ENCODE measurements around the gene UBE2G1.
"Not testable (repeated sequence)": the region's sequence is repeated elsewhere in the genome, so short reads cannot be mapped to it uniquely, and the experiment has no call there.

UBE2G1 gene

DNA sequence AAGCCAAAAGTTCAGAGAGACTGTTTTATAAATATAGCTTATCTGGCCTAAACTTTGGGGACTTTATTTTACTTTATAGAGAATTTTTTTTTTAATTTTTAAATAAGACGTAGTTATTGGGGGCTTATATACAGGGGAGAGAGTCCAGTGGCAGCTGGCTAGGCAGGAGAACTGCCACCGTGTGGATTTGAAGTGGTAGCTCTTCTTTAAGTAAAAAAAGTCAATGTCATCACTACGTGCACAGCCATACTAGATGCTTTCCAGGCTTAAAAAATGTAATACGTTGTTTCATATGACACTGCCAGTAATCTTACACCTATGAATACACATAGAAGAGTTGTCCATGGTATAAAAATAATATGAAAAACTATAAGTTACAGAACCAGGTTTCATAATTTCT lies 70.8 kb downstream of the UBE2G1 start:
- no peak for DNase-seq

DNA sequence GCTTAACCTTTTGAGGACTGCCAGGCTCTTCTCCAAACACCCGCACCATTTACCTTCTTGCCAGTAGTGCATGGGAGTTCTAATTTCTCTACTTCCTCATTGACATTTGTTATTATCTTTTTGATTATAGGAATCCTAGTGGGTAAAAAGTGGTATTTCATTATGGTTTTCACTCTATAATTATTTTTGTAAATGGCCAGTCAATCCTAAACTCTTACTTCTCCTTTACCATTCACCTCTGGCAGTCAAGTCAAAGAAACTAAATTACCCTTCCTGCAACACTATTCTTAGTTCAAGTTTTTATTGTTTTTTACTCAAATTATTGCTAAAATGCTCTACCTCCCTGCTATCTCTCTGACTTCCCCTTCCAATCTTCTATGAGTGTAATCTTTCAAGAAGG lies 72.9 kb downstream of the UBE2G1 start:
- no peak for DNase-seq

DNA sequence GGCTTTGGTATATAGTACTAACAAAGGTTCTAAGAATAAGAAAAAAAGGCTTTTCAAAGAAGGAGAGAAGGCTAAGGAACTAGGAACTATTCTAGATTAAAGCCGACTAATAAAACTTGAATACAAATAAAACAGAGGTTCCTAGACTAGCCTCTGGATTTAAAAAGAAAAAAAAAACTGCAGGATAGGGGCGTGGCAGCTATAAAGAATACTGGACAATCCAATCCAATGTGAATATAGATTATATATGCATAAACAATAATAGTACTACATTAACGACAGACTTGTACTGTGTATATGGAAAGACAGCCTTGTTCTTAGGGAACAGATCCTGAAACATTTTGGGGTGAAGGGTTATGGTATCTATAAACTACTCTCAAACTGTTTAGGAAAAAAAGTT lies 78.8 kb downstream of the UBE2G1 start:
- no peak for DNase-seq

DNA sequence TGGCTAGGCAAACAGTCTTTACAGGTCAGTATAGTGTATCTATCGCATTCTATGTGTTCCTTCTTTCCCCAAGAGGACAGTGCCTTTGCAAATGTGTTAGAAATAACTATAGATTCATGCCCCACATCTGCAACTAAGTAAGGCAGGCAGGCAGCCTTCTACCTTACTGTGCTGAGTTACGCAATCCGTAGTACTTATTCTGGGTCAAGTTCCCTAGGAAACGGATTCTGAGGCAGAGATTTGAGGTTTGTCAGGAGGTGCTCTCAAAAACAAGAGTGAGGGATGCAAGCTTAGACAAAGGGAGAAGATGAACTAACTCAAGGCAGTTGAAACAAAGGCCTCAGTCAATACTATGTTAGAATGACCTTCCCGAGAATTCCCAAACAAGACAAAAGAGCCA lies 90.0 kb downstream of the UBE2G1 start:
- no peak for DNase-seq

DNA sequence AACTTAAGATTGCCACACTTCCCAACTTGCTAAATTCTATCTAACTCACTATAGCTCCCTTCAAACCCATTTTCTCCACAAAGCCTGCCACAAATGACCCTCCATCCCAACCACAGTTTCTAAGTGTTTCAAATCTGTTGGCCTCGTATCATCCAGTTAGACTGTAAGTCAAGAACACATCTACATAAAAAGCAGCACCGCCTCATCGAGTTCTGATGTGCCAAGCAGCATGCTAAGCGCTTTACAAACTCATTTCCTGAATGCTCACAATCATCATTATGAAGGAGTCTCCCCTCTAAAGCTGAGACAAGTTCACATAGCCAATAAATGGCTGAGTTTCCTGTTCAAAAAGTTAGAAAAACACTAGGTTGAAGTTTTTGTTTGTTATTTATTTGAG lies 93.5 kb downstream of the UBE2G1 start:
- no peak for DNase-seq

DNA sequence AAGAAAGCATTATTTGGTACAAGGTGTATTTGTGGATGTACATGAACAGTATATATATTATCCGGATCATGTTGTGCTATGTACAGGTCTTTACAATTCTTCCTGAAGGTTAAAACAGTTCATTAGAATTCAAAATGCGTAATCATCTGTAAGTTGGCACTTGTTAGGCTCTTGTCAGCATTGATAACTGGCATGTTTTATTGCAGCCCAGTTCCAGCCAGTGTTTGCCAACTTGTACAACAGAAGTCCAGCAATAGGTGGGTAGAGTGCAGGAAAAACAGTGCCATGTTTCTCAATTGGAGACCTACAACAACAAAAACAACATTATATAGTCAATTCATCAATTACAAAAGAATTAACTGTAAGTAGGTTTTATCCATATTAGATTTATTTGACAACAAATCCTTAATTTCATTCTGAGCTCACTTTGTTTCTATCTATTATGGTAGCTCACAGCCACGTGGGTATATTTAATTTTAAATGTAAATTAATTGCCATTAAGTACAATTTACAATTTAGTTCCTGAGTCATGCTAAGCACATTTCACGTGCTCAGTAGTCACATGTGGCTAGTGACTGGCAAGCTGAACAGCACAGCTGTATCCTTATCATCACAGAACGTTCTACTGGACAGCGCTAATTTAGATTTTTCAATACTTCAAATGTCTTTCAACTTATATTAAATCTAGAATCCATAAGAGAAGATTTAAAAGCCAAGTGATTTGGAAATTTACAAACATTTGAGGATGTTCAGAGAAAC lies 94.1 kb downstream of the UBE2G1 start:
- DNase-seq: no peak

DNA sequence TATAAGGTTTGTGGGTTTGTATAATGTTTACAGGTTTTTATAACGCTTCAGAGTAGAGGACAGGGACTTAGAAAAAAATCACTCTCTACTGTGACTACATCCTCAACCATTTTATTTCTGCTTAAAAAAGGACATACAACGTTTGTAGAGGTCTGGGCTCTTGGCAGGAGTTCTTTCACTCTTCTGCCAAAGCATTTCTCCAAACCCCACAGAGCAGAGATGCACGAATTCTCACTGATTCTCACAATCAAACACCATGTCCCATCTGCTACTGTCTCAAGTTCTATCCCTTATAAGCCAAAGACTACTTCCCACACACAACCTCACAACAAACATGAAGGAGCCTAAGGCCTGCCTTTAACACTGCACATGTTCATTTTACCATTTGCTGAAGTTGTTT lies 95.7 kb downstream of the UBE2G1 start:
- DNase-seq: no peak

DNA sequence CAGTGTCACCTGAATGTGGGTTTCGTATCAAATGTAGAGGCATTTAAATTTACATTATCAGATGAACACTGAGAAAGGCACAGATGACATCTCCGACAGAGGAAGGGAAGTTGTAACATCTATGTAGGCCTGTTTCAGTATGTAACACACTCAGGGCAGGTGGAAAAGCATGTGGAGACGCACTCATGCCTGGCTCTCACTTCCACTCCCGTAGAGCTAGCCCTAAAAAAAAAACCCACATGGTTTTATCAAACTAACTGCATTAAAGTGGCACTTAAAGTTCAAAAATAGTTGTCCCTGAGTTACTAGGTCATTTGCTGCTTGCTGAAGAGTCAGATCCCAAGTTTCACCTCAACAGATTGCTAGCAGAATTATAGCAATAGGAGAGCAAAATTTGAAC lies 96.6 kb downstream of the UBE2G1 start:
- DNase-seq: no peak

DNA sequence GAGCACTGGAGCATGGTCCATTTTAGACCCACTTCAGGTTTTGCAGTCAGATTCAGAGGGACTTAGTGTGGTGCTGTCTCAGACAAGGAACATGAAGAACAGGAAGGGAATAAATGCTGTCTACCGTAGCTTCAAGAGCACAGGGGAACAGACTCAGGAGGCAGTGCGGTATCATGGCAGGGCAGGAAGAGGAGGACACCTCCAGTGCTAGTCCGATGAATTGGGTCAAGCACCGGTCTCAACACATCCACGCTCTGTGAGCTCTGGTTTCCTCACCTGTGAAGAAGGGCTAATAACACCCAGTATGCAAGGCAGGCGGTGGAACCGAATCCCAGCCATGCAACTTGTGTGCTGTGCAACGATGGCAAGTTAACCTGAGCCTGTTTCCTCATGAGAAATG lies 99.1 kb downstream of the UBE2G1 start:
- no peak for DNase-seq

DNA sequence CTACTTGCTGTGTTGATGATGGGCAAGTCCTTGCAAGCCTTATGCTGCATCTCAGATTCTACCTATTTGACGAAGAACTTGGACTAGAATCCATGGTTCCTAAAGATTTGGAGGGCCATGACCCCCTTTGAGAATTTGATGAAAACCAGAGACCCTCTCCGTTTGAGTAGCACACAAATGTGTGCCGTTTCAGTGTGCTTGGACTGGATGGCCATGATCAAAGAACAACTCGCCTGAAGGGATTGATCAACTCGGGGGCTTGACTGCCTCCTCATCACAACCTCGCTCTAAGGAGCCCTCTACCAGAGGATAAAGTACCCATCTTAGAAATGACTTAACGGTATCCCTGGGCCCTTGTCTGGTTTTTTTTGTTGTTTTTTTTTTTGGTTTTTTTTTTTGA lies 99.9 kb downstream of the UBE2G1 start:
- DNase-seq: no peak

DNA sequence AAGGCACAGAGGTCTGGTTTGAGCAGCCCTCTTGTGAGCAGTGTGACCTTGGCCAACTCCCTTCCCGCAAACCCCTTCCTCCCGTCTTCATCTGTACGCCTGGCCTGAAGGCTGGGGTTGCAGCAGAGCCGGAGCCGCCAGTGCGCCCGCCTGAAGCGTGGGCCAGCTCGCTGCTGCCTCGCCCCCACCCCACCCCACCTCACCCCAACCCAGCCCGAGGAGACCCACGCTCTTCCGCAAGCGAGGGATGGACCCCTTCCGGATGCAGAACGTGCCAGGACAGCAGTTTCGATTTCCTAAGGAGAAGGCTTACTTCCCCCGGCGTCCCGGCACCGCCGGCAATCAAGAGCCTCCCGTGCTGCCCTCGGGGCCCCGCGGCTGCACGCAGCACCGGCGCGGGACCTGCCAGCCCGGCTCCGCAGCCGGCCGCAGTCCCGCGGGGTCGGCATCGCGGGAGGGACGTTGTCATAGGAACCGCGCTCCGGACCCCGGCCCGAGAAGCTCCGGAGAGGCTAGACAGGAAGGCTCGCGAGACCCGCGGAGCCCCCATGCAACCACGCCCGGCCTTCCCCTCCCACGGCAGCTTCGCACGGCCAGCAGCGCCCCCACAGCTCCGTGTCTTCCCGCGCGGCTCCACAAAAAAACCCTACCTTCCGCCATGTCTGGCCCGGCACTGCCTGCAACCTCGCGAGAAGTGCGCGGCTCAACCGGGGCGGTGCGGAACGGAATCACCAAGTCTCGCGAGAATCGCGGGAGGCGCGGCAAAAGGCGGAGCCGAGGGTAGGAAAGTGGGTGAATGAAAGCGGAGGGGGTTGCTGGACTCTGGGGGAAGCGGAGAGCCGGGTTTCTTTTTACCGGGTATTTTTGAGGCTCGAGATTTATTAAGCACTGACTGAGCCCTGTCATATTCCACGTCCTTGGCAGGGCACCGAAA lies 102.9 kb downstream of the UBE2G1 start, which contains the start of gene ANKFY1:
Gene ANKFY1 (minus strand): TSS at position 698 of the 934 bp plus-strand sequence. CDS start 38 bp downstream, at position 660.
- peak; percentile 97 for DNase-seq

DNA sequence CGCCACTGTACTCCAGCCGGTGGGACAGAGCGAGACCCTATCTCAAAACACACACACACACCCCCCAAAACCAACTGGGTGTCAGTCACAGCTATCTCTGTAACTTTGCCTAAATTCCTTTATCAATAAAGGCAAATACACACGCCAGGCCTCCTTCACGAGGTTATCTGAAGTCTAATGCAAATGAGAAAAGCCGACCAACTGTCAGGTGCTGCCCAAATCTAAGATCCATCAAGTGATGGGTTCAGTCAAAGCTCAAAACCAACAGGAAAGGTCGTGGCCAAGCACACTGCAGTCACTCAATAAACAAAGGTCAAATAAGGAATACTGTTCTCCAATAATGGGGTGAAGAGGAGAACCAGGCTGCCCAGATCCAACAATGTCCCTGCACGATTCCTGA lies 103.8 kb downstream of the UBE2G1 start:
- DNase-seq: no peak

DNA sequence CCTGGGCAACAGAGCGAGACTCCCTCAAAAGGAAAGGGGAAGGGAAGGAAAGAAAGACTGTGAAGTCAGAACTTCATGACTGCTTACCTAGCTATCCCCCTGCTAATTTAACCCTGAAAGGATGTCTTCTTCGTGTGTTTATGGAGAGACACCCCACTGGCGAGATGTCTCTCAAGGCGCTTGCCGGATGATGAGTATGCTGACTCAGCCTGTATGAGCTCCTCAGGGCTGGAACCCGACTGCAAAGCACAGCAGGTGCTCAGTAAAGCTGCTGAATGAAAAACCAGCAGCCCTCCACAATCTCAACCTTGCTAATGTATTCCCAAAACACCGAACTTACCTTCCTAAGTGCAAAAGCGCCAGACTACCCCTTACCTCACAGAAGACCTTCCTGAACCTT lies 105.0 kb downstream of the UBE2G1 start:
- no peak for DNase-seq

DNA sequence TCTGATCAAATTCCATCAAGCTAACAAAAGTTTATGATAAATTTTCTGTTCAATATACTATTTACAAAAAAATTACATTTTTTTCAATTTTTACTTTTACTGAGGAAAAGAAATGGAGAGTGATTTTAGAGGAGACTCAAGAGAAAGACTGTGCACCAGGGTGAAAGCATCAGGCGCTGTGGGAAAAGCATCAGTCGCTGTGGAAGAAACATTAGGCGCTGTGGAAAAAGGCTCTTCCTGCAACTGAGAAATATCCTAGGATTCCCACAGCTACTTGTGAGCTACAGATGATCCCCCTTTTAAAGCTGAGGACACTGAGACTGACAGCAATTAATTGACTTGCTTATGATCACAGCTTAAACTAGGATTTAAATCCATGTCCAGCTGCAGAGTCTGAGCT lies 107.6 kb downstream of the UBE2G1 start:
- DNase-seq: no peak

DNA sequence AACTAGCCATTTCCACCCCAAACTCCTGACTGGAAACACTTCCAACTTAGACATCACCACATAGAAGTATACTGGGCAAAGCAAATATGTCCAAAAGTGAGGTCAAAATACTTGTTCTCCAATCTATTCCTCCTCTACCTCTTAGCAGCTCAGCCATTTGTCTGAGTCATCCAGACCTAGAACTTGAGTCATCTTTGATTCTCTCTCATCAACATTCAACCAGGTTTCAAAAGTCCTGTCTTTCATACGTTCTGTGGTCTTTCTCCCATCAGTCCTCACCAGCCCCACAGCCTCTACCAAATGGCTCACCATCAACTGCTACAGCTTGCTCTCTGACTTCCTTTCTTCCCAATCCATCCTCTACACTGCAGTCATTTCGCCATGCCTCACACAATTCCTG lies 109.5 kb downstream of the UBE2G1 start:
- DNase-seq: no peak

DNA sequence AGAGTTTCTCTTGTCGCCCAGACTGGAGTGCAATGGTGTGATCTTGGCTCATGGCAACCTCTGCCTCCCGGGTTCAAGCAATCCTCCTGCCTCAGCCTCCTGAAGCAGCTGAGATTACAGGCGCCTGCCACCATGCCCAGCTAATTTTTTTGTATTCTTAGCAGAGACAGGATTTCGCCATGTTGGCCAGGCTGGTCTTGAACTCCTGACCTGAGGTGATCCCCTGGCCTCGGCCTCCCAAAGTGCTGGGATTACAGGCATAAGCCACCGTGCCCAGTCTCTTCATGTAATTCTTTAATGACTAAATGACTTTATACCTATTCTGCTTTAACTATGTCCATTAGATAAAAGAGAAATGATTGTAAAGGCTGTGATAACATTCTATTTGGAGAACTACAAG lies 111.2 kb downstream of the UBE2G1 start:
- not testable (repeated sequence) for DNase-seq

DNA sequence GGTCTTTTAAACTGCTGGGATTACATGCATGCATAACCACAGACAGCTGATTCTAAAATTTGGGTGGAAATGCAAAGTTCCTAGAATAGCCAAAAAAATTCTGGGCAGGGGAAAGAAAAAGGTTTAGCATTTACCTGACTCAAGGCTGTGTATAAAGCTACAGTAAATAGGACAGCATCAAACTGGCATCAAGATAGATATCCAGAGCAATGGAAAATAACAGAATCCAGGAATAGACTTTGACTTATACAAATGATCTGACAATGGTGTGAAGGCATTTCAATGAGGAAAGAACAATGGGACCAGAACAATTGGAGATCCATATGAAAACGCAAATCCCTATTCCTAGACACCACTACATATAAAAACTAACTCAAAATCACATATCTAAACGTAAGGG lies 115.6 kb downstream of the UBE2G1 start:
- DNase-seq: no peak

DNA sequence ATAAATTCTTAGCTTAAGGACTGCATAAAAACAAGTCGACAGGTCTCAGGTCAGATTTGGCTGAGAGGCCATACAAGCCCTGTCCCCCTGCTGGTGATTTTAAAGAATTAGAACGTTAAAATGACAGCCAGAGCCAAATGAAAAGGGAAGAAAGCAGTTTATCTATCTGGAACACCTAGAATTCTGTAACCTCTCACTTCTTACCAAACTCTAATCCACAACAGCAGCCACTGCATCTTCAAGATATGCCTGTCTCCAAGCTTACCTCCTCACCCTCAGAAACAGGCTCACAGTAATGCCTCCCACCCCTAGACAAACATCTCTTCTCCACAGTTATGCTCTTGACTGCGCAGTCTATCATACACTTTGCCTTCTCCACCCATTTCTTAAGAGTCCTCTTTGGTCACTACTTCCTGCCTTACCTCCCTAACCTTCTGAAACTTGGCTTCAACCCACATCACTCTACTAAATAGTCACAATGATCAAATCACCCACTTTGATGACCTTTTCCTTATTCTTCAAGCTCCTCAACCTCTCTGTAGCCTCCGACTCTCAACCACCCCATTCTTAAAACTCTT lies 116.9 kb downstream of the UBE2G1 start:
- DNase-seq: no peak

DNA sequence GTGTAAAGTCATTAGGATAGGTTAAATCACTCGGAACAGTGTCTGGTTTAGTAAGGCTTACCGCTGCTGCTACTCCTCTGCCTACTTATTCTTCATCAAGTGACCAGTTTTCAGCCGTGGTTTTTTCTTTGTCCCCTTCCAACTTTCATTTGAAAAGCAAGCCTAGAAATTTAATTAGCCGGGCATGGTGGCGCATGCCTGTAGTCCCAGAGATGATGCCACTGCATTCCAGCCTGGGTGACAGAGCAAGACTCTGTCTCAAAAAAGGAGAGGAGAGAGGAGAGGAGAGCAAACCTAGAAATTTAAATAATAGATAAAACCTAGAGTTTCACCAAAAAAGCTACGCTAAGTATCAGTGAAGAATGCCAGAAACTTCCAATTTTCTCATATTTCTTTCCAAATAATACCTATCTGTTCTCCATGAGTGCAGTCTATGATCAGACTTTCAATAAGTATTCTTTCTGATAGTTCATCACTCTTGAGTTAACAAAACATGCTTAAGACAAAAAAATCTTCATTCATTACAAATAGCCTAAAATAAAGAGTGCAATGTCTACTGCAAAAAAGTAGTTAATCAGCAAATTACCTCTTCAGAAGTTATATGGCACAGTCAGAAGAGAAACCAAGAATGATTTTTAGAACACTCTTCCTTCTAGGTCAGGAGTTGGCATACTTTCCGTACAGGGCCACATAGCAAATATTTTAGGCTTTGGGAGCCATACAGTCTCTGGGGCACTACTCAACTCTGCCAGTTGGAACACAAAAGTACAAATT lies 117.8 kb downstream of the UBE2G1 start:
- no peak for DNase-seq

DNA sequence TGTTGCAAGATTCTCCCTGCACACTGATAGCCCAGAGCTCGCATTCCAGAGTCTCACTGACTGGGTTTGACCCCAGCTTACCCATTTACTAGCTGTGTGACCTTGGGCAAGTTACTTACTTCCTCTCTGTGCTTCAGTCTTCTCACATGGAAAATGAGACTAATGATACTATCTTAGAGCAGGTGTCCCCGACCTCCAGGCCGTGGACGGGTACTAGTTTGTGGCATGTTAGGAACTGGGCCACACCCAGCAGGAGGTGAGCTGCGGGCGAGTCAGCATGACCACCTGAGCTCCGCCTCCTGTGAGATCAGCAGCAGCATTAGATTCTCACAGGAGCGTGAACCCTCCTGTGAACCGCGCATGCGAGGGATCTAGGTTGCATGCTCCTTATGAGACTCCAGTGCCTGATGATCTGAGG lies 118.5 kb downstream of the UBE2G1 start:
- no peak for DNase-seq

DNA sequence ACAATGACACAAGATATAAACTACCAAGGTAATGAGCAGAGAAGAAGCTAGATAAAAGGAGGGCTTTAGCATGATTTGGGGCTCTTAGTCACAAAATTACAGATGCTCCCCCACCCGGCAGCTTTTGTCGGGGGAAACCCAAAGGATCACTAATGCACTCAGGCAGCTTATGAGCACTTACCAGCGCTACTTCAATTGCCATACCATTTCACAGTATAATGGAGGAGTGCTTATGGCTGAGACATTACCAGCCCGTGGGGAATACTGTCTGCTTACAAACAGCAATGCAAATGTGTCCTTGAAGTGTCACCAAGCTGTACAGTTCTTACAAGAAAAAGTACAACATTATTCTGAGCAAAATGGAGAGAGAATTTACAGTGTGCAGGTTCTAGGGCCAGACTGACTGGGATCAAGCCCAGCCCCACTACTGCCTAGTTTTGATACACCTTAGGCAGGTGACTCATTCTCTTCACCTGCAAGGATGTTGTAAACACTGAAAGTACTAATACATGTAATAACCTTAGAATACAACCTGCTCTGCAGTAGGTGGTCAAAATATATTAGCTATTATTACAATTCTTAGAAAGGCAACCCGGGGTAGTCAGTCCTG lies 119.0 kb downstream of the UBE2G1 start:
- DNase-seq: no peak

DNA sequence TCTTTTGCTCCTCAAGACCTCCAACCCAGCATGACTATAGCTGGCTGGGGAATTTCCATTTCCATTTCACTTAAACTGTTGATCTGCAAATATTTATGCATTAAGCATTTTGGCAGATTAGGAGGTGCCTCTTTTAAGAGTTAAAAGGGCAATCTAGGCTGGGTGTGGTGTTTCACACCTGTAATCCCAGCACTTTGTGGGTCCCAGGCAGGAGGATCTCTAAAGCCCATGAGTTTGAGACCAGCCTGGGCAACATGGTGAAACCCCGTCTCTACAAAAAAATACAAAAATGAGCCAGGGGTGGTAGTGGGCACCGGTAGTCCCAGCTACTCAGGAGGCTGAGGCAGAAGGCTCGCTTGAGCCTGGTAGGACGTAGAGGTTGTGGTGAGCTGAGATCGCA lies 119.8 kb downstream of the UBE2G1 start:
- DNase-seq: no peak
